ENCODE data around the gene FSD1L.

Gene FSD1L

GRCh38 chr9:105502276-105502675 lies 54.4 kb downstream of the FSD1L start:
- no peak for TF ChIP-seq CTCF (IDR thresholded peaks at IDR 0.05; ENCODE audit: low read length)
- TF ChIP-seq EZH2 (optimal IDR thresholded peaks at IDR 0.05; ENCODE audit: low read depth, low read length): no peak
- Histone ChIP-seq H3K4me2 (ENCODE audit: low read depth, low read length) (no peak overlapping the region), H3K36me3 (replicated peaks; ENCODE audit: insufficient read depth, low read length) (no peaks in the 10 kb centered on the region), H3K9me2 (replicated peaks; ENCODE audit: insufficient read depth, low read length) (no peaks in the 10 kb centered on the region), H3K9me3 (replicated peaks; ENCODE audit: insufficient read depth, low read length) (no peaks in the 10 kb centered on the region), H3K4me1 (ENCODE audit: low read length) (peaks cover 29% of the 10 kb centered on the region), H2AFZ (ENCODE audit: low read length) (no peak overlapping the region), H3K27me3 (replicated peaks; ENCODE audit: insufficient read depth, low read length) (no peaks in the 10 kb centered on the region), H3K79me2 (ENCODE audit: low read length) (no peaks in the 10 kb centered on the region), H3K9ac (ENCODE audit: low read length) (no peak overlapping the region), H3K27ac (ENCODE audit: low read length) (no peak overlapping the region), H3F3A (ENCODE audit: insufficient read depth, low read length) (peaks cover 9% of the 10 kb centered on the region; the same call in 1 of the 2 replicates), H3K4me3 (ENCODE audit: low read length) (no peak overlapping the region), H4K20me1 (ENCODE audit: insufficient read depth, low read length) (no peaks in the 10 kb centered on the region)
- DNase-seq: no peak

DNA sequence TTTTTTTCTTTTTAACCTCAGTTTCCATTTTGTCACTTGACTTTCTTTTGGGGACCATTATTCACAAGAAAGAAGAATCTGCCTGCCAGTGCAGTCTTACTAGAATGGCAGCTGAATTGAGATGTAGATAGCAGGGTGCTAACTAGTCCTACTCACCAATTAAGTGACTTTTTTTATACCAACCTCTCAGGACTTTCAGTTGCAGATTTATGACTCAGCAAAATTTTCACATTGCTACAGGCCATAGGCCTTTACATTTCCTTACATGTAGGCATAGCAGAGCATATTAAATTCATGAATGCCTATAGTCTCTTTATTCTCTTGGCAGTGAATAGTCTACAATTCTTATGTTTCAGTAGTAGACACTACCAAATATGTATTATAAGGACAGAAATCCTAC lies 56.0 kb downstream of the FSD1L start:
- H3K9ac ChIP-seq (ENCODE audit: low read length): no peak overlapping the region

GRCh38 chr9:105507096-105507790 lies 59.4 kb downstream of the FSD1L start:
- Histone ChIP-seq H3K4me2 (ENCODE audit: low read depth, low read length) (no peak overlapping the region), H3F3A (ENCODE audit: insufficient read depth, low read length) (no peaks in the 10 kb centered on the region), H3K36me3 (replicated peaks; ENCODE audit: insufficient read depth, low read length) (no peaks in the 10 kb centered on the region), H3K27me3 (replicated peaks; ENCODE audit: insufficient read depth, low read length) (no peaks in the 10 kb centered on the region), H4K20me1 (ENCODE audit: insufficient read depth, low read length) (no peaks in the 10 kb centered on the region), H3K4me1 (ENCODE audit: low read length) (peaks cover 13% of the 10 kb centered on the region), H3K27ac (ENCODE audit: low read length) (no peak overlapping the region), H3K9ac (ENCODE audit: low read length) (no peak overlapping the region), H3K79me2 (ENCODE audit: low read length) (no peaks in the 10 kb centered on the region), H2AFZ (ENCODE audit: low read length) (no peak overlapping the region), H3K9me3 (replicated peaks; ENCODE audit: insufficient read depth, low read length) (no peaks in the 10 kb centered on the region), H3K4me3 (ENCODE audit: low read length) (no peak overlapping the region), H3K9me2 (replicated peaks; ENCODE audit: insufficient read depth, low read length) (no peaks in the 10 kb centered on the region)
- no peak for DNase-seq
- TF ChIP-seq EZH2 (optimal IDR thresholded peaks at IDR 0.05; ENCODE audit: low read depth, low read length) (no peak), EZH2phosphoT487 (IDR thresholded peaks at IDR 0.05; ENCODE audit: low read length) (no peak), CTCF (IDR thresholded peaks at IDR 0.05; ENCODE audit: low read length) (no peak)

More for the DNA sequence above, 56.0 kb downstream of the FSD1L start:
- peak; percentile 65 for DNase-seq
- H2AFZ ChIP-seq (ENCODE audit: low read length): no peak overlapping the region
- H3K36me3 ChIP-seq (replicated peaks; ENCODE audit: insufficient read depth, low read length): no peaks in the 10 kb centered on the region
- H4K20me1 ChIP-seq (ENCODE audit: insufficient read depth, low read length): no peaks in the 10 kb centered on the region
- H3F3A ChIP-seq (ENCODE audit: insufficient read depth, low read length): peaks cover 9% of the 10 kb centered on the region; the same call in 1 of the 2 replicates
- TF ChIP-seq EZH2phosphoT487 (IDR thresholded peaks at IDR 0.05; ENCODE audit: low read length): no peak
- TF ChIP-seq EZH2 (optimal IDR thresholded peaks at IDR 0.05; ENCODE audit: low read depth, low read length): no peak
- no peak for TF ChIP-seq CTCF (IDR thresholded peaks at IDR 0.05; ENCODE audit: low read length)
- no peaks in the 10 kb centered on the region for H3K79me2 ChIP-seq (ENCODE audit: low read length)
- H3K4me1 ChIP-seq (ENCODE audit: low read length): peaks cover 29% of the 10 kb centered on the region
- no peaks in the 10 kb centered on the region for H3K9me2 ChIP-seq (replicated peaks; ENCODE audit: insufficient read depth, low read length)
- peak overlapping the region; percentile 12 for H3K4me2 ChIP-seq (ENCODE audit: low read depth, low read length)
- no peak overlapping the region for H3K4me3 ChIP-seq (ENCODE audit: low read length)
- no peak overlapping the region for H3K27ac ChIP-seq (ENCODE audit: low read length)
- H3K27me3 ChIP-seq (replicated peaks; ENCODE audit: insufficient read depth, low read length): no peaks in the 10 kb centered on the region
- no peaks in the 10 kb centered on the region for H3K9me3 ChIP-seq (replicated peaks; ENCODE audit: insufficient read depth, low read length)
